Memory B cell (primary cell): ENCODE data around the gene AGTR1.

Experiments
- ATAC-seq: fragments of 150-1000 bp; cut with Tn5 transposase; 2 replicates; pipeline ENCODE4 v1.10.0; 2021; ENCODE audit warnings: low read depth, mild to moderate bottlenecking, moderate library complexity
- DNase-seq, 2 donors: peaks; one replicate each; pipeline ENCODE4 v3.0.0; 2022; ENCODE audit warnings: low spot score in 2 of 2
- H3K27ac Mint-ChIP-seq: one replicate; pipeline ENCODE4 v1.8.0; 2022; ENCODE audit warnings: mild to moderate bottlenecking, moderate library complexity, mixed read lengths
- H3K27me3 Mint-ChIP-seq: one replicate; pipeline ENCODE4 v1.8.0; 2022; ENCODE audit warnings: mixed read lengths
- H3K36me3 Mint-ChIP-seq: one replicate; pipeline ENCODE4 v1.8.0; 2022; ENCODE audit warnings: mild to moderate bottlenecking, mixed read lengths
- H3K4me1 Mint-ChIP-seq: one replicate; pipeline ENCODE4 v1.8.0; 2022; ENCODE audit warnings: mixed read lengths
- H3K4me3 Mint-ChIP-seq: one replicate; pipeline ENCODE4 v1.8.0; 2022; ENCODE audit warnings: mild to moderate bottlenecking, moderate library complexity, mixed read lengths
- H3K9me3 Mint-ChIP-seq: one replicate; pipeline ENCODE4 v1.8.0; 2022; ENCODE audit warnings: mixed read lengths

AGTR1 gene

DNA sequence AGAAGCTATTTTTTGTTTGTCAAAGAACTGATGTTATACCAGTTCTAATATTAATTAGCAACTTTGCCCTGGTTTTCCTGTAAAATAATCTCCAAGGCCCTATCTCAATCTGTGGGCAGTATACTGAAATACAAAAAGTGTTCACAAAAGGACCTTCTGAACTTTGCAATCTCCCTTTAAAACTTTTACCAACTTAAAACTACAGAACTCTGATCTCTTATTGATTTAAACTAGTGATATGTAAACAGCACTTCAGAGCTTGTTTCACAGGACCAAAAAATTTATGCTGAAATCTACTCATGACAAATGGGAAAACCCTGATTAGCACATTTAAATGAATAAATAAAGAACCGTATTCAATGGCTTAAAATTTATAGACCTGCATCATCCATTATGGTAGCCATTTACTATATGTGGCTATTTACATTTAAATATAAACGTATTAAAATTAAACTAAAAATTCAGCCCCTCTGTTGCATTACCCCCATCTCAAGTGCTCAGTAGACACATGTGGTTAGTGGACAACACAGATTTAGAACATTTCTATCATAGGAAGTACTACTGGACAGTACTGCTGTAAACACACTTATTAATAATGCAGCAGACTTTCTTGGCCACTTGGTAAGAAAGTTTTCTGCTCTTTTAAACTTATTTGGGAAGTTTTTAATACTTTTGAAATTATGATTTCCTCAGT, 12.0 kb downstream of the AGTR1 start:
- H3K27ac Mint-ChIP-seq: no peak overlapping the region
- no peak for ATAC-seq
- no peaks in the 10 kb centered on the region for H3K4me1 Mint-ChIP-seq
- H3K36me3 Mint-ChIP-seq: no peaks in the 10 kb centered on the region
- H3K4me3 Mint-ChIP-seq: no peak overlapping the region
- H3K27me3 Mint-ChIP-seq: no peaks in the 10 kb centered on the region
- no peaks in the 10 kb centered on the region for H3K9me3 Mint-ChIP-seq
- no peak for DNase-seq

- Mint-ChIP-seq H3K9me3 (no peaks in the 10 kb centered on the region), H3K36me3 (no peaks in the 10 kb centered on the region), H3K27ac (no peak overlapping the region), H3K27me3 (no peaks in the 10 kb centered on the region), H3K4me1 (no peaks in the 10 kb centered on the region), H3K4me3 (no peak overlapping the region)
- no peak for DNase-seq
- ATAC-seq: no peak
Observed at GRCh38 chr3:148710665-148711064, 13.0 kb downstream of the AGTR1 start.

- DNase-seq: no peak
- Mint-ChIP-seq H3K27ac (no peak overlapping the region), H3K9me3 (no peaks in the 10 kb centered on the region), H3K4me1 (no peaks in the 10 kb centered on the region), H3K27me3 (no peaks in the 10 kb centered on the region), H3K4me3 (no peak overlapping the region), H3K36me3 (no peaks in the 10 kb centered on the region)
- ATAC-seq: no peak
Observed at GRCh38 chr3:148711981-148712666, 14.4 kb downstream of the AGTR1 start.

GRCh38 chr3:148714521-148714920, 16.8 kb downstream of the AGTR1 start:
- Mint-ChIP-seq H3K36me3 (no peaks in the 10 kb centered on the region), H3K27ac (no peak overlapping the region), H3K9me3 (no peaks in the 10 kb centered on the region), H3K4me3 (no peak overlapping the region), H3K4me1 (no peaks in the 10 kb centered on the region), H3K27me3 (no peaks in the 10 kb centered on the region)
- DNase-seq (no peak), ATAC-seq (no peak)

- DNase-seq: no peak
- Mint-ChIP-seq H3K9me3 (no peaks in the 10 kb centered on the region), H3K36me3 (no peaks in the 10 kb centered on the region), H3K4me3 (no peak overlapping the region), H3K4me1 (no peaks in the 10 kb centered on the region), H3K27me3 (no peaks in the 10 kb centered on the region), H3K27ac (no peak overlapping the region)
- ATAC-seq: no peak
Observed at GRCh38 chr3:148716657-148717056, 19.0 kb downstream of the AGTR1 start.

DNA sequence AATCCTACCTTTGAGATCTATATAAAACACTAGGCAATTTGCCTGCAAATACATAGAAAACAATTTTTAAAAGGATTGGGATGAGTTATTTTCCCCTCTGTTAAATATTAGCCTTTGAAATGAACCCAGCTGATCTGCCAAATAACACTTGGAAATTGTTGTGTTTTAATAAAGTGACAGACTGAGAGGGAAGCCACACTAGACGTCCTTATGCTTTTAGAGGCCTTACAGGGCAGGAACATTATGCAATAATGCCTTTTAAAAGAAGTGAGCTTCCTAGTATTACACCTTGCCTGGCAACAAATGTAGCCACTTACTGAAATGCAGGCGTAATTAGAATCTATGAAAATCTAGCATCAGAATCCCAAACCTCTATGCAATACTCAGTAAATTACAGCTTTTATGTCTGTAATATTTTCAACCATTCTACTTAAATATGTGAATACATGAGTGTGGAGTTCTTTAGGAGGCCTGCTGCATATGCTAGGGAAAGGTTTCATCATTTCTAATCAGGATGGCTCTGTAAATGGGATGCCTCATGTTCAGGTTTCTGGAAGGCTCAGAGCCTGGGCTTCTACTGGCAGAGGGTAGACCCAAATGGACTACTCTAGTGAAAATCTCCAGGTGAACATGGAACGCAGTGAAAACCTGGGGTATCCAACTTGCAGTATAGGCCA, 20.3 kb downstream of the AGTR1 start:
- H3K27me3 Mint-ChIP-seq: no peaks in the 10 kb centered on the region
- no peak overlapping the region for H3K27ac Mint-ChIP-seq
- ATAC-seq (no peak), DNase-seq (no peak)
- H3K9me3 Mint-ChIP-seq: no peaks in the 10 kb centered on the region
- H3K4me3 Mint-ChIP-seq: no peak overlapping the region
- H3K36me3 Mint-ChIP-seq: no peaks in the 10 kb centered on the region
- H3K4me1 Mint-ChIP-seq: no peaks in the 10 kb centered on the region

DNA sequence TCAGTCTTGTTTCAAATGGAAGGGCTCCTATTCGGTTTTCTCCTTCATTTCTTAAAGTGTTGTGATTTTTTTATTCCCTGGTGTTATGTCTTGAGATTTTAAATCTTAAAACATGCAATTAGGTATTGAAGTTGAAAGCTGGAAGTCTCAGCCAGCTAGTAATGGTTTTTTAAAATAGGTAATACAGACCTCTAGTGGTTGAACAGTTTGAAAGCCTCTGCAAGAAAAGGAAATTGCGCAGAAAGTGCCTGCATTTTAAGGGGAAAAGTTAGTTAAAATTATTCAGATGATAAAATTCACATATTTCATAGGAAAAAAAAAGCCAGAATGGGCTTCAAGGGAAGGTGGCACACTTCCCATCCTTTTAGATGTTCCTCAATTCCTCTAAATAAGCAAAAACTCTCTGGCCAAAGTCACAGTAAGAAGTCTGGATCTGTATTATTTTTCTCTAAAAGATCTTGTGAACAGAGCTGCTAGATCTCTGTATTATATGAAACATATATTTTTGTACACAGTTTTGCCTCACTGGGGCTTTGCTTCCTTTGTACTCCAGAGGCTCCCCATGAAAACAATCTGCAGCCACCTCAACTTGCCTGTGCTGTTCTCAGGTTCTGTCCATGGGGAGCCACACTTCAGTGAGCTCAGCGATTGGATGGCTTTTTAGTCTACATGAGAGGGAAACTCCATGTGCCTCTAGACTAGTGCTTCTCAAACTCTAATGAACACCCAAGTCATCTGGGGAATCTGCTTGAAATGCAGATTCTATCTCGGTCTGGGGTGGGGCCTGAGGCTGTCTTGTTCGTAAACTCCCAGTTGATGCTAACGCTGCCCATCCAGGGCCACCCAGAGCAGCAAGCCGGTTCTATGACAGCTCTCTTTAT, 21.5 kb downstream of the AGTR1 start:
- no peaks in the 10 kb centered on the region for H3K27me3 Mint-ChIP-seq
- DNase-seq: no peak
- no peak overlapping the region for H3K4me3 Mint-ChIP-seq
- H3K9me3 Mint-ChIP-seq: no peaks in the 10 kb centered on the region
- ATAC-seq: no peak
- H3K27ac Mint-ChIP-seq: no peak overlapping the region
- H3K36me3 Mint-ChIP-seq: no peaks in the 10 kb centered on the region
- H3K4me1 Mint-ChIP-seq: no peaks in the 10 kb centered on the region

DNA sequence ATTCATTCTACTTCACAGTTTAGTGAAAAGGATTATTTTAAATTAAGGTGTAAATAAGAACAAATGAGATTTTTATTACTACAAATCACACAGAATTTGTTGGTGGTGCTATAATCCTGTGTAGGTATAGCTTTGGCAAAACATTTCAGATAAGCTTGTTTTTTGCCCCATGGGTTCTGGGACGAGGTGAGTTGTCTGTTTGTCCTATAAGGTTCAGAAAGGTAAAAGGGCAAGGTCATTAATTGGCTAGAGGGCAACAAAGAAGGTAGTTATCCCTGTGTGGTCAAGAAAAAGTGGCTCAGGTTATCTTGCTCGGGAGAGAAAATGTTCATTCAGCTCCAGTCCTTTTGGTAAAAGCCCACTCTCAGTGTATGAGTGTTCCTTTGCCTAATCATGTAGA, 23.2 kb downstream of the AGTR1 start:
- Mint-ChIP-seq H3K27ac (no peak overlapping the region), H3K4me1 (no peaks in the 10 kb centered on the region), H3K27me3 (no peaks in the 10 kb centered on the region), H3K36me3 (no peaks in the 10 kb centered on the region), H3K9me3 (no peaks in the 10 kb centered on the region), H3K4me3 (no peak overlapping the region)
- DNase-seq: no peak
- ATAC-seq: no peak

- DNase-seq: no peak
- no peaks in the 10 kb centered on the region for H3K27me3 Mint-ChIP-seq
- H3K4me3 Mint-ChIP-seq: no peak overlapping the region
- H3K27ac Mint-ChIP-seq: no peak overlapping the region
- ATAC-seq: no peak
- H3K9me3 Mint-ChIP-seq: no peaks in the 10 kb centered on the region
- no peaks in the 10 kb centered on the region for H3K4me1 Mint-ChIP-seq
- no peaks in the 10 kb centered on the region for H3K36me3 Mint-ChIP-seq
Observed at GRCh38 chr3:148723631-148724030, 25.9 kb downstream of the AGTR1 start.

- no peaks in the 10 kb centered on the region for H3K4me1 Mint-ChIP-seq
- ATAC-seq (no peak), DNase-seq (no peak)
- H3K27ac Mint-ChIP-seq: no peak overlapping the region
- peaks cover 1% of the 10 kb centered on the region for H3K27me3 Mint-ChIP-seq
- no peaks in the 10 kb centered on the region for H3K9me3 Mint-ChIP-seq
- H3K4me3 Mint-ChIP-seq: no peak overlapping the region
- H3K36me3 Mint-ChIP-seq: no peaks in the 10 kb centered on the region
Observed at GRCh38 chr3:148727231-148727630, 29.5 kb downstream of the AGTR1 start.

GRCh38 chr3:148728753-148729152, 31.1 kb downstream of the AGTR1 start:
- no peak for DNase-seq
- Mint-ChIP-seq H3K36me3 (no peaks in the 10 kb centered on the region), H3K4me3 (no peak overlapping the region), H3K4me1 (no peaks in the 10 kb centered on the region), H3K9me3 (no peaks in the 10 kb centered on the region), H3K27me3 (peaks cover 1% of the 10 kb centered on the region), H3K27ac (no peak overlapping the region)
- ATAC-seq: no peak

- Mint-ChIP-seq H3K36me3 (no peaks in the 10 kb centered on the region), H3K27me3 (peaks cover 1% of the 10 kb centered on the region), H3K4me1 (no peaks in the 10 kb centered on the region), H3K9me3 (no peaks in the 10 kb centered on the region), H3K4me3 (no peak overlapping the region), H3K27ac (no peak overlapping the region)
- DNase-seq: no peak
- ATAC-seq: no peak
Observed at GRCh38 chr3:148729476-148730055, 31.9 kb downstream of the AGTR1 start.

DNA sequence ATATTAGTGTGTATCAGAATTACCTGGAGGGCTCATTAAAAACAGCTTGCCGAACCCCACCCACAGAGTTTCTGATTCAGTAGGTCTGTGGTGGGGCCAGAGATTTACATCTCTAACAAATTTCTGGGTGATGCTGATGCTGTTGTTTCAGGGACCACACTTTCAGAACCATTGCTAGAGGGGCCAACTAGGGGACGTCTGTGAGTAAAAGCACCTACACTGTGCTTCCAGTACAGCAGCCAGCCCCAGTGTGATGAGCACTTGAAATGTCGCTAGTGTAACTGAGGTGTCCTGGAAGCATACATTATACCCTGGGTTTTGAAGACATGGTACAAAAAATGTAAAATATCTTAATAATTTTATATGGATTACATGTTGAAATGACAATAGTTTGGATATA, 33.0 kb downstream of the AGTR1 start:
- Mint-ChIP-seq H3K9me3 (no peaks in the 10 kb centered on the region), H3K27me3 (peaks cover 1% of the 10 kb centered on the region), H3K36me3 (no peaks in the 10 kb centered on the region), H3K4me3 (no peak overlapping the region), H3K27ac (no peak overlapping the region), H3K4me1 (no peaks in the 10 kb centered on the region)
- DNase-seq: no peak
- no peak for ATAC-seq

DNA sequence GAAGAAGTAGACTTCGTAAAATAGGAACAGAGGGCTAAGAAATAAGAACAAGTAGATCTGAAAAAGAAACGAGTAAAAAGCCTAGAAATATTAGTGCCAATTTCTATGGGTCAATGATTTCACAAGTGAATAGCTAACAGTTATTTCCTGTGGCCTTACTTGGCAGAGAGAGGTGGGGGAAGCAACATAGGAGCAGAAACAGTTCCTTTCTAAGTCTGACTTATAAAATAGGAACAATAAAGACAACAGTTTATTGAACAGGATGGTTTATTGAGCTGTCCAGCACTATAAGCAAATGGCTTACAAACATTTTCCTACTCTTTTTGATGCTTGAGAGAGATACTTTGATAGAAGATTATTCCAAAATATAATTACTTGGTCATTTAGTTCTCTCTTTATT, 37.9 kb downstream of the AGTR1 start:
- no peaks in the 10 kb centered on the region for H3K9me3 Mint-ChIP-seq
- no peak for ATAC-seq
- no peaks in the 10 kb centered on the region for H3K27me3 Mint-ChIP-seq
- H3K4me3 Mint-ChIP-seq: no peak overlapping the region
- H3K36me3 Mint-ChIP-seq: no peaks in the 10 kb centered on the region
- no peak overlapping the region for H3K27ac Mint-ChIP-seq
- no peak for DNase-seq
- no peaks in the 10 kb centered on the region for H3K4me1 Mint-ChIP-seq
